IMR-90 (cell line): ENCODE measurements around the gene RPL35. TPM values are rescaled to one million over a fixed set of nuclear protein-coding genes. Genes with fewer than 3 reads are reported as not detected.

Experiments used
- ATAC-seq: fragments of 200-7000 bp; cut with Tn5 transposase; 2 replicates; pipeline ENCODE4 v1.9.1; 2020; ENCODE audit warnings: low read depth, mild to moderate bottlenecking, moderate library complexity
- BruUV-seq: library from RNA; stranded (reverse); fragments of 400-500 nt; replicated peaks from 2 replicates; lab custom pipeline; 2021; lab: Mats Ljungman, UMichigan
- CTCF ChIA-PET: fragments of 300-600 bp; formaldehyde crosslinking; extraction: SDS; loops from one replicate; lab custom pipeline; 2021; ENCODE audit warnings: antibody characterized with exemption; lab: Yijun Ruan, JAX
- POLR2A ChIA-PET: fragments of 300-600 bp; sonication (Branson Sonifier 250); formaldehyde crosslinking; loops from one replicate; lab custom pipeline; 2022; ENCODE audit warnings: antibody characterized with exemption; ENCODE audit not compliant: unreplicated experiment; lab: Charles Lee
- DNase-seq: peaks from one replicate; pipeline ENCODE4 v3.0.0; 2013
- H2AFZ ChIP-seq: replicated peaks from 2 replicates; pipeline ENCODE3; 2013; ENCODE audit warnings: low read length, mild to moderate bottlenecking; ENCODE audit not compliant: poor library complexity
- H2AK5ac ChIP-seq: 2 replicates; pipeline ENCODE4 v1.6.1; 2013; ENCODE audit warnings: low read depth, low read length, inconsistent platforms
- H2AK9ac ChIP-seq: replicated peaks from 2 replicates; pipeline ENCODE3; 2013; ENCODE audit warnings: mild to moderate bottlenecking, low read depth, low read length, moderate library complexity; ENCODE audit not compliant: poor library complexity
- H2BK120ac ChIP-seq: 2 replicates; pipeline ENCODE4 v1.6.1; 2013; ENCODE audit warnings: low read depth, low read length, inconsistent platforms
- H2BK15ac ChIP-seq: 3 replicates; pipeline ENCODE4 v1.6.1; 2013; ENCODE audit warnings: low read depth, low read length, inconsistent platforms
- H2BK20ac ChIP-seq: 2 replicates; pipeline ENCODE4 v1.6.1; 2013; ENCODE audit warnings: low read depth, mild to moderate bottlenecking, inconsistent platforms, low read length, moderate library complexity
- H2BK5ac ChIP-seq: 2 replicates; pipeline ENCODE4 v1.6.1; 2013; ENCODE audit warnings: mild to moderate bottlenecking, low read depth, low read length, inconsistent platforms; ENCODE audit not compliant: poor library complexity, severe bottlenecking
- H3K14ac ChIP-seq: replicated peaks from 2 replicates; pipeline ENCODE4 v1.6.1; 2013; ENCODE audit warnings: low read depth, low read length, inconsistent platforms
- H3K18ac ChIP-seq: 2 replicates; pipeline ENCODE4 v1.6.1; 2013; ENCODE audit warnings: low read depth, low read length, control low read depth
- H3K23ac ChIP-seq: 2 replicates; pipeline ENCODE4 v1.6.1; 2013; ENCODE audit warnings: low read depth, low read length, inconsistent platforms
- H3K27ac ChIP-seq: 2 replicates; pipeline ENCODE4 v1.5.1; 2013; ENCODE audit warnings: mild to moderate bottlenecking, control low read depth, low read length; ENCODE audit not compliant: insufficient read depth
- H3K27me3 ChIP-seq: 2 replicates; pipeline ENCODE4 v1.6.1; 2013; ENCODE audit warnings: low read length; ENCODE audit not compliant: control insufficient read depth, insufficient read depth
- H3K36me3 ChIP-seq: 2 replicates; pipeline ENCODE4 v1.6.1; 2013; ENCODE audit warnings: low read length, mixed read lengths; ENCODE audit not compliant: control insufficient read depth, insufficient read depth
- H3K4ac ChIP-seq: 2 replicates; pipeline ENCODE4 v1.6.1; 2013; ENCODE audit warnings: low read depth, low read length, inconsistent platforms
- H3K4me1 ChIP-seq: 2 replicates; pipeline ENCODE4 v1.6.1; 2013; ENCODE audit warnings: low read length, mixed read lengths; ENCODE audit not compliant: control insufficient read depth, insufficient read depth
- H3K4me2 ChIP-seq: 2 replicates; pipeline ENCODE4 v1.6.1; 2013; ENCODE audit warnings: low read depth, mild to moderate bottlenecking, control low read depth, low read length, moderate library complexity
- H3K4me3 ChIP-seq: 2 replicates; pipeline ENCODE4 v1.5.1; 2013; ENCODE audit warnings: low read depth, mild to moderate bottlenecking, control low read depth, low read length, moderate library complexity; ENCODE audit not compliant: insufficient read depth
- H3K56ac ChIP-seq: 2 replicates; pipeline ENCODE4 v1.6.1; 2013; ENCODE audit warnings: low read length, inconsistent platforms; ENCODE audit not compliant: insufficient read depth; ENCODE audit errors: extremely low read depth
- H3K79me1 ChIP-seq, 2 experiments: 2 replicates each; pipeline ENCODE4 v1.6.1; 2013; ENCODE audit warnings: low read length in 2 of 2, inconsistent platforms in 1 of 2, low read depth in 1 of 2
- H3K9ac ChIP-seq: 2 replicates; pipeline ENCODE4 v1.6.1; 2013; ENCODE audit warnings: low read depth, low read length, control low read depth
- H3K9me1 ChIP-seq: 2 replicates; pipeline ENCODE4 v1.6.1; 2013; ENCODE audit warnings: low read length, inconsistent platforms; ENCODE audit not compliant: insufficient read depth
- H3K9me3 ChIP-seq: 2 replicates; pipeline ENCODE4 v1.6.1; 2013; ENCODE audit warnings: low read length; ENCODE audit not compliant: control insufficient read depth, insufficient read depth
- H4K20me1 ChIP-seq: 2 replicates; pipeline ENCODE4 v1.6.1; 2013; ENCODE audit warnings: low read length, inconsistent platforms; ENCODE audit not compliant: insufficient read depth
- H4K5ac ChIP-seq: 2 replicates; pipeline ENCODE4 v1.6.1; 2013; ENCODE audit warnings: mild to moderate bottlenecking, low read depth, low read length, control low read depth
- H4K8ac ChIP-seq, 2 experiments: 2 replicates each; pipeline ENCODE4 v1.6.1; 2013; ENCODE audit warnings: low read depth in 2 of 2, low read length in 2 of 2, control low read depth in 1 of 2, inconsistent platforms in 1 of 2
- H4K91ac ChIP-seq: 2 replicates; pipeline ENCODE4 v1.6.1; 2013; ENCODE audit warnings: low read depth, low read length, inconsistent platforms; ENCODE audit not compliant: insufficient read depth
- BHLHE40 ChIP-seq: fragments of 150-350 bp; IDR thresholded peaks from 2 replicates; pipeline ENCODE4 v1.6.1; 2016; ENCODE audit warnings: mild to moderate bottlenecking, low read depth, low read length
- CEBPB ChIP-seq: IDR thresholded peaks from 2 replicates; pipeline ENCODE4 v1.6.1; 2012; ENCODE audit warnings: low read depth, low read length, improper control_type of control experiment
- CHD1 ChIP-seq: IDR thresholded peaks from 2 replicates; pipeline ENCODE4 v1.6.1; 2012; ENCODE audit warnings: low read depth, low read length, improper control_type of control experiment
- ELK1 ChIP-seq: fragments of 150-350 bp; IDR thresholded peaks from 2 replicates; pipeline ENCODE4 v1.6.1; 2016; ENCODE audit warnings: low read depth, mild to moderate bottlenecking, low read length, moderate library complexity, borderline replicate concordance
- FOS ChIP-seq: fragments of 150-350 bp; IDR thresholded peaks from 2 replicates; pipeline ENCODE4 v1.6.1; 2016; ENCODE audit warnings: low read depth, low read length
- MAFK ChIP-seq: IDR thresholded peaks from 2 replicates; pipeline ENCODE4 v1.6.1; 2012; ENCODE audit warnings: low read depth, low read length, improper control_type of control experiment
- MAZ ChIP-seq: IDR thresholded peaks from 2 replicates; pipeline ENCODE4 v1.6.1; 2012; ENCODE audit warnings: low read depth, mild to moderate bottlenecking, low read length, improper control_type of control experiment, moderate library complexity, borderline replicate concordance
- MXI1 ChIP-seq: IDR thresholded peaks from 2 replicates; pipeline ENCODE4 v1.6.1; 2012; ENCODE audit warnings: low read depth, mild to moderate bottlenecking, low read length, moderate library complexity, borderline replicate concordance
- NFE2L2 ChIP-seq: fragments of 150-350 bp; IDR thresholded peaks from 2 replicates; pipeline ENCODE4 v1.6.1; 2016; ENCODE audit warnings: low read depth, mild to moderate bottlenecking, low read length
- POLR2A ChIP-seq: IDR thresholded peaks from 2 replicates; pipeline ENCODE4 v1.6.1; 2012; ENCODE audit warnings: mild to moderate bottlenecking, low read depth, low read length
- RAD21 ChIP-seq: IDR thresholded peaks from 2 replicates; pipeline ENCODE4 v1.6.1; 2012; ENCODE audit warnings: low read length, improper control_type of control experiment
- RCOR1 ChIP-seq: IDR thresholded peaks from 2 replicates; pipeline ENCODE4 v1.6.1; 2012; ENCODE audit warnings: mild to moderate bottlenecking, low read length, improper control_type of control experiment; ENCODE audit not compliant: insufficient replicate concordance
- SMC3 ChIP-seq: fragments of 150-350 bp; IDR thresholded peaks from 2 replicates; pipeline ENCODE4 v1.6.1; 2016; ENCODE audit warnings: low read depth, mild to moderate bottlenecking, antibody characterized with exemption, low read length, moderate library complexity
- USF2 ChIP-seq: fragments of 150-350 bp; IDR thresholded peaks from 2 replicates; pipeline ENCODE4 v1.6.1; 2017; ENCODE audit warnings: mild to moderate bottlenecking, antibody characterized with exemption, low read length, low read depth
- WGBS, 2 experiments: methylation state at CpG; one replicate each; pipeline versions ENCODE4 v1.1.5 to v1.1.7; 2013; ENCODE audit warnings: missing lambda C conversion rate in 2 of 2; ENCODE audit not compliant: insufficient read length in 1 of 2; ENCODE audit errors: extremely low coverage in 2 of 2; 5-methylcytosine and 5-hydroxymethylcytosine counted together
- dilution Hi-C: fragments of 300-500 bp; cut with HindIII; formaldehyde crosslinking; loops from one replicate; pipeline ENCODE4 v1.14.3; 2018; ENCODE audit warnings: low sequenced_read_pairs; ENCODE audit not compliant: unreplicated experiment
- in situ Hi-C: fragments of 300-500 bp; cut with MboI; formaldehyde crosslinking; loops from 3 replicates; pipeline ENCODE4 v1.14.3; 2019; ENCODE audit warnings: low sequenced_read_pairs, inconsistent platforms, mixed read lengths
- intact Hi-C: fragments of 100-400 bp; cut with micrococcal nuclease; formaldehyde crosslinking; loops from 2 replicates; pipeline ENCODE4 v1.10.0; 2022
- polyA plus RNA-seq, 3 experiments: library from polyadenylated mRNA; depleted of rRNA; stranded (reverse); fragments of >200 nt; gene quantifications; 2 replicates each; pipeline ENCODE4 v1.2.3, GENCODE V29; 2012; ENCODE audit warnings: low replicate concordance in 1 of 3
- total RNA-seq: library from RNA; depleted of rRNA; stranded (reverse); fragments of >200 nt; gene quantifications from 2 replicates; pipeline ENCODE4 v1.2.3, GENCODE V29; 2012

Gene RPL35
- total and polyA plus RNA-seq, 2 of the 4 experiments (the other 2 are of a cell fraction) = 881 to 1,650 TPM

- H4K20me1 ChIP-seq = no peaks in the 10 kb centered on the region; the same call in 1 of the 2 replicates
- no peak overlapping the region for H2BK120ac ChIP-seq
- H3K56ac ChIP-seq = no peak overlapping the region
- H3K36me3 ChIP-seq = no peaks in the 10 kb centered on the region
- TF ChIP-seq CHD1 = no peak
- no peak for TF ChIP-seq ELK1
- TF ChIP-seq RCOR1 = no peak
- TF ChIP-seq MAFK = no peak
- no peak for TF ChIP-seq FOS
- no peak for TF ChIP-seq NFE2L2
- TF ChIP-seq USF2 = no peak
- no peak for TF ChIP-seq MXI1
- TF ChIP-seq BHLHE40 = no peak
- TF ChIP-seq POLR2A = no peak
- no peak for TF ChIP-seq RAD21
- TF ChIP-seq SMC3 = no peak
- no peak for TF ChIP-seq MAZ
- TF ChIP-seq CEBPB = no peak
- H3K9me3 ChIP-seq = 0 out of 2 replicates have a peak, but pooled peaks cover 2% of the 10 kb centered on the region
- H3K18ac ChIP-seq = no peak overlapping the region
- H3K79me1 ChIP-seq = no peaks in the 10 kb centered on the region
- no peak overlapping the region for H3K4me3 ChIP-seq
- H2BK5ac ChIP-seq = no peak overlapping the region
- H3K14ac ChIP-seq = no peak overlapping the region
- no peak overlapping the region for H2BK20ac ChIP-seq
- no peak overlapping the region for H4K5ac ChIP-seq
- no peak overlapping the region for H2BK15ac ChIP-seq
- no peak overlapping the region for H2AK9ac ChIP-seq
- no peak overlapping the region for H2AFZ ChIP-seq
- H3K9me1 ChIP-seq = peaks cover 4% of the 10 kb centered on the region; the same call in 1 of the 2 replicates
- no peak overlapping the region for H3K4me2 ChIP-seq
- no peak overlapping the region for H3K4ac ChIP-seq
- 0 out of 2 replicates have a peak overlapping the region, but pooled peaks have one; percentile 7 for H2AK5ac ChIP-seq
- H4K91ac ChIP-seq = no peak overlapping the region
- no TSS peak for BruUV-seq
- 38% methylated on average over 1 of the region's 2 CpGs; no CpG with 5 or more reads in 1 of the 2 experiments for WGBS, 2 experiments
- ATAC-seq (no peak), DNase-seq (no peak)
- H4K8ac ChIP-seq = no peak overlapping the region
- in situ Hi-C loops (no loop called here), intact Hi-C loops (loop anchor here (1.0 kb wide), 1 partner anchor 9 kb away; no protein-coding TSS in a partner anchor), dilution Hi-C loops (no loop called here)
- ChIA-PET CTCF (interaction anchor here (1.0 kb wide), 1 partner anchor 11 kb away, joined by 5 read pairs; no protein-coding TSS in a partner anchor), POLR2A (interaction anchor here (0.5 kb wide), 1 partner anchor 29 kb away, joined by 3 read pairs; no protein-coding TSS in a partner anchor)
- no peak overlapping the region for H3K27ac ChIP-seq
- no peak overlapping the region for H3K23ac ChIP-seq
- peaks cover 10% of the 10 kb centered on the region for H3K4me1 ChIP-seq
- no peak overlapping the region for H3K9ac ChIP-seq
- H3K27me3 ChIP-seq = no peaks in the 10 kb centered on the region
Observed at GRCh38 chr9:124828489-124829333, 33.0 kb downstream of the RPL35 start.
